Spleen (tissue), 7 donors: ENCODE measurements around the gene MACROD2.

Source experiments
- CTCF ChIP-seq, 11 experiments: fragments of 200-600 bp in 7 of 11; fragments of 450-650 bp in 4 of 11; sonication (generic) in 4 of 11; IDR thresholded peaks in 8 of 11; conservative IDR thresholded peaks in 3 of 11; 1 replicate in 7 of 11; 2 replicates in 4 of 11; pipeline versions ENCODE4 v1.4.0 to v1.8.0; 2016 to 2021; ENCODE audit warnings: antibody characterized with exemption in 11 of 11, inconsistent platforms in 4 of 11, mild to moderate bottlenecking in 1 of 11
- POLR2A ChIP-seq, 3 donors: fragments of 450-650 bp; IDR thresholded peaks; one replicate each; pipeline ENCODE4 v1.5.1; 2017; ENCODE audit warnings: antibody characterized with exemption in 3 of 3, mild to moderate bottlenecking in 1 of 3
- POLR2AphosphoS5 ChIP-seq, 3 donors: sonication (generic); formaldehyde crosslinking; IDR thresholded peaks; one replicate each; pipeline ENCODE4 v1.5.1; 2017; ENCODE audit warnings: antibody characterized with exemption in 3 of 3
- donor health status: DM: no; HTN: no; CAD: no; lungs with moderate emphysema.
- donor health status: DM: no; HTN: no; CAD: no.
- donor health status: DM: no; HTN: no; CAD: no.

GRCh38 chr20:16100111-16100510 lies 2104.8 kb downstream of the MACROD2 start:
- TF ChIP-seq POLR2A (IDR thresholded peaks at IDR 0.05) (no peak), CTCF (IDR thresholded peaks at IDR 0.05 in 8 of 11, conservative IDR thresholded peaks at IDR 0.05 in 3 of 11) (no peak), POLR2AphosphoS5 (IDR thresholded peaks at IDR 0.05) (no peak)
